NCI-H526 treated with DMSO at 0.1 percent for 48 hours (cell line): ENCODE results near the gene EPHA6.
"Not testable (repeated sequence)": the region's sequence is repeated elsewhere in the genome, so short reads cannot be mapped to it uniquely, and the experiment has no call there.

Experiments used
- DNase-seq: peaks from one replicate; lab custom pipeline; 2025; lab: John Stamatoyannopoulos, UW

Gene EPHA6

DNA sequence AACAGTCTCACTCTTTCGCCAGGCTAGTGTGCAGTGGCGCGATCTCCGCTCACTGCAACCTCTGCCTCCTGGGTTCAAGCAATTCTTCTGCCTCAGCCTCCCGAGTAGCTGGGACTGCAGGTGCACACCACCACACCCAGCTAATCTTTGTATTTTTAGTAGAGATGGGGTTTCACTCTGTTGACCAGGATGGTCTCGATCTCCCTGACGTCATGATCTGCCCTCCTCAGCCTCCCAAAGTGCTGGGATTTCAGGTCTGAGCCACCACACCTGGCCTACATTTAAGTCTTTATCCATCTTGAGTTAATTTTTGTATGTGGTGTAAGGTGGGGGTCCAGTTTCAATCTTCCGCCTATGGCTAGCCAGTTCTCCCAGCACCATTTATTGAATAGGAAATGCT lies 211.2 kb downstream of the EPHA6 start:
- not testable (repeated sequence) for DNase-seq

DNA sequence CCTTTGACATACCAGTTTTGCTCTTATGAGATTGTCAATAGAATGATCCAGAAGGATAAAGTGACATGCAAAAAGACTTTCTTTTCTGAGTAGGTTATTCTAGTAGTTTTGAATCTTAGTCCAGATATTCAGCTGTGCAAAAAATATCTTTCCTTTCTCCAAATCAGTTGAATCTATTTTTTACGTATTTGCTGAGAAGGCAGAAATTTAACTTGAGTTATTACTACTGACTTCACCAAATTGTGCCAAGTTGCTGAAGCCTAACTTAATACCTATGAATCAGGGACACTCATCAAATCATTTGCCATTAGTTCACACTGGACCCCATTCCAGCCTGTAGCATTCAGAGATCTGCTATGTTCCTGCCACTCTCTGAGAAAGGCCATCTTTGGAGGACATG lies 215.6 kb downstream of the EPHA6 start:
- no peak for DNase-seq

GRCh38 chr3:97037294-97037943 lies 223.0 kb downstream of the EPHA6 start:
- no peak for DNase-seq

DNA sequence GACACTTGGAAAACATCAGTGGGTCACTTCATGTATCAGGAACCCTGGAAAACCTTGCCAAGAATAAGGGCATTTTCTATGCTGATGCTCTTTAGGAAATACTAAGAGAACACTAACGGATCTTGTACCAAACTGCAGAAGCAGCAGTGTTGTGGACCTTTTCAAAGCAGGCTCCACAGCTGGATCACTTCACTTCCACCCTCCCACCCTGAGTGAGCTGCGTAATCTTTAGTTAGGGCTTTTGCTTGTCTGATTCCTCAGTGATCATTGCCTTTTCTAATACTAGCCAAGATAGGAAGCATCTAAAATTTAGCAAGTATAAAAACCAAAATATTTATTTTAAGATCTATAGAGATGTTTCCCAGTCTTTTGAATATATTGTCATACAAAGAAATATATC lies 229.0 kb downstream of the EPHA6 start:
- no peak for DNase-seq

- DNase-seq: no peak
Measured at GRCh38 chr3:97057365-97057764, 243.0 kb downstream of the EPHA6 start.

- no peak for DNase-seq
Measured at GRCh38 chr3:97059168-97059567, 244.8 kb downstream of the EPHA6 start.

DNA sequence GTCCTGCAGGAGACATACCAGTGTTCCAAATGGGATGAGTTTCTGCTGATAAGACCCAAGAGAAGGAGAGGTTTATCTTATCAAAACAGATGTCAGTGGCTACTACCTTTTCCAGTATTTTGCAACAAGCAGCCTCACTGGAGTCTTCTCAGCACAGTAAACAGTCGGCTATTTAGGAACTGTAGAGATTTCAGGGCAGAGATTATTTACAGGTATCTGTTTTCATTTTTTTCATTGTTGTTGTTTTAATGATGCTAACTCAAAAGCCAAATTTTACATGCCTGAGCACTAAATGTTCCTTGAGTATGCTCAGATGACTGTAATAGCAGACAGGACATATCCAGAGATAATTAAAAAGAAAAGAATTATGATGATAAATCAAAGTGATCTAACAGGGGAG lies 252.1 kb downstream of the EPHA6 start:
- no peak for DNase-seq

DNA sequence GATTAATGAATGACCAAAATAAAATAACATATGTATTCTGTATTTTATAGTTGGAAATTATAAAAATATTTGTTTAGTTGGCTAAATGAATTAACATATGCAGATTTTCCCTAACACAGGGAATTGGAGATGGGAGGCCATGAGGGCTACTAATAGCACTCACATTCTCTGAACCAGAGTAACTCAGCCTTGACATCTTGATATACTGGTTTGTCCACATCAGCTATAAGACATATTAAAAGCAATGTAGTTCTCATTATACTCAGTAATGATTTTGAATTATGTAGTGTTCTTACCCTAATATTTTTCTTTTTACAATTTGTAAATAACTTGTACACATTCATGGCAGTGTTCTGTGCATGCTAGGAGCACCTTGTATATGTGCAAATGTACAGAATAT lies 255.9 kb downstream of the EPHA6 start:
- DNase-seq: no peak

- DNase-seq: no peak
Measured at GRCh38 chr3:97074546-97074945, 260.2 kb downstream of the EPHA6 start.

GRCh38 chr3:97076673-97077072 lies 262.3 kb downstream of the EPHA6 start:
- no peak for DNase-seq

DNA sequence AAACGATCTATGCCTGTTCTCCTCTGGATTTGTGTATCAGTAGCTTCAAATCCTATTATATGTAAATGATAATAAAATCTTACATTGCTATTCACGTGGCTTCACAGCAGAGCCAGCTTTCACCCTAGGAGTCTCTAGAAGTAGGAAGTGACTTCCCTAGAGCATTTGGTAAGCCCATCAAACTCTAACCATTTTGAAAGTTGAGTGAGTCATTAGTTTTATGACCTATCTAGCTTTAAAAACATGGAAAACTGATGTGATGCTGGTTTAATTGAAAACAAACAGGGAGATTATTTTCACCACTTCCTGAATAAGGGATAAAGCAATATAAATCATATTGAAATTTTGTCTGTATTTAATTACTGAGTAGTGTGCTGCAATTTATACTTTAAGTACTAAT lies 275.2 kb downstream of the EPHA6 start:
- DNase-seq: peak; percentile 23

DNA sequence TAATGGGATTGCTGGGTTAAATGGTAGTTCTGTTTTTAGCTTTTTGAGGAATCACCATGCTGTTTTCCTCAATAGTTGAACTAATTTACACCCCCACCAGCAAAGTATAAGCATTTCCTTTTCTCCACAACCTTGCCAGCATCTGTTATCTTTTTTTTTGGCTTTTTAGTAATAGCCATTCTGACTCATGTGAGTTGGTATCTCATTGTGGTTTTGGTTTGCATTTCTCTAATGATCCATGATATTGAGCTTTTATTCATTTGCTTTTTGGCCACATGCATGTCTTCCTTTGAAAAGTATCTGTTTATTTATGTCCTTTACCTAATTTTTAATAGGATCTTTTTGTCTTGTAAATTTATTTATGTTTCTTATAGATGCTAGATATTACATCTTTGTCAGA lies 288.2 kb downstream of the EPHA6 start:
- DNase-seq: no peak

GRCh38 chr3:97105989-97106651 lies 291.7 kb downstream of the EPHA6 start:
- DNase-seq: no peak

DNA sequence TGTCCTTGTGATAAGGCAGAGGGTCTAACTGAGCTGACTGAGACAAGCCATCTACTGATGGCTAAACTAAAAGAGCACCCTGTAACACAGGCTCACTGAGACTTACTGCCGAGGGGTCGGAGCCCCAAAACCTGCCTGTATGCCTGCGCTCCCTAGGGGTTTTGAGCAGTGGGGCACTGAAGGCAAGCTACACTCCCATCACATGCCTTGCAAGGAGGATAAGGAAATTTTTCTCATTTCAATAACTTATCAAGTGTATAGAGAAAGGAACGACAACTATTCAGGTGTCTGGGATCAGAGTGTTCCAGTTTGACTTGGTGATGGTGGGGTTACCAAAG lies 292.2 kb downstream of the EPHA6 start:
- DNase-seq: no peak

DNA sequence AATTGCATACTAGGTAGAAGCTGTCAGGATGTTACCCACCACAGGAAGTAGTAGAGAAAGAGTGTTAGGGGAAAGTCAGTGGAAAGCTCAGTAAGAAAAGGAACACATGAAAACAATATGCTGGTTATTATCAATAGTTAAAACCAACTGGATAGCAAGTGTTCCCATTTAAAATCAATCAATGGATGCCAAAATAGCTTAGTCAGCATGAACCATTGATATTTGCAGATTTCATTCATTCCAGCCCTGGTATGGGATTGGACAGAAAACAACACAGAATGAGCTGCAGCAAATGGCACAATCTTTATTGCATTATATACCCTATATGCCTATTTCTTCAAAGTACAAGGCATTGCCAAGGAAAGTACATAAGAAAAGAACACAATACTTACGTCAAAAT lies 293.7 kb downstream of the EPHA6 start:
- no peak for DNase-seq

DNA sequence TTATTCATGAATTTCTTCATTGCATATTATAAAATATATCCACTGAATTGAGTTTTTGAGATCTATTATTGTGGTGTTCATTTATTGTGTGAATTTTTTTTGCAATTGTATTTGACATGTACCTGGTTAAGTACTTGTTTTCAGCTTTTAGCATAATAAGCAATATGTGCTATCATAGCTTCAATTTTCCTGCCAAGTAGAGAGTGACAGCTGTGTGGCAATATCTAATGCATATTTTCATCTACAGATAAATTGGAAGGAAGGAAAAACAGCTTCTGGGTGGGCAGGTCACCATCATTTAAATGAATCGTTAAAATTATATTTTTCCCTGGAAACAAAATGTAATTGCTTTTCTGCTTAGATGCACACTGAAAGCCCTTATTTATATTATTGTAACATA lies 296.9 kb downstream of the EPHA6 start:
- no peak for DNase-seq

- DNase-seq: no peak
Measured at GRCh38 chr3:97121386-97121785, 307.0 kb downstream of the EPHA6 start.

GRCh38 chr3:97125902-97126499 lies 311.6 kb downstream of the EPHA6 start:
- DNase-seq: no peak

- no peak for DNase-seq
Measured at GRCh38 chr3:97131476-97131875, 317.1 kb downstream of the EPHA6 start.

DNA sequence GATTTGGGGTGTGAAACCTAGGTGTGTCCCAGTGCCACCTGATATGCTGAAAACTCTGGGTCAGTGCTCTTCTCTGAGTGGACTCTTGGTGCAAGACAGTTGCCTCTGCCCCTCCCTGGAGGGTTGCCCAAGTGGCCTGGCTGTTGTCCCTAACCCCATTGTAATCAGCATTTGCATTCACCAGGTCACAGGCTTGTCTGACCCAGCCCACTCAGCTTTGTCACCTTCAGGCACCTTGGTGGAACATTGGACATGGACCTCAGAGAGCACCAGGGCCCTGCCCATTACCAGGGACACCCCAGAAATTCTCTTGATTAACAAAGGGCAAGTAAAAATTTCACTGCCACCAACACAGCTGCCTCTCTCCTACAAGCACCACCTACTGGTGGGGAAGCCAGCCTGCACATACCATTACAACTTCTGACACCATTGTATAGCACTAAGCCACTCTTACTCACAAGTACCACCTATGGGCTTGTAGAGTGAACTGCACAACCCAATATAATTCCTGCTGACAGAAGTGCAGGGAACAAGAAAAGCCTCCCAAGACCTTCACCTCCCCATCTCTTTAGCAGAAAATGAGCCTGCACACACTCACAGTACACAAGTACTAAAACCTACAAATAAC lies 324.6 kb downstream of the EPHA6 start:
- DNase-seq: no peak

DNA sequence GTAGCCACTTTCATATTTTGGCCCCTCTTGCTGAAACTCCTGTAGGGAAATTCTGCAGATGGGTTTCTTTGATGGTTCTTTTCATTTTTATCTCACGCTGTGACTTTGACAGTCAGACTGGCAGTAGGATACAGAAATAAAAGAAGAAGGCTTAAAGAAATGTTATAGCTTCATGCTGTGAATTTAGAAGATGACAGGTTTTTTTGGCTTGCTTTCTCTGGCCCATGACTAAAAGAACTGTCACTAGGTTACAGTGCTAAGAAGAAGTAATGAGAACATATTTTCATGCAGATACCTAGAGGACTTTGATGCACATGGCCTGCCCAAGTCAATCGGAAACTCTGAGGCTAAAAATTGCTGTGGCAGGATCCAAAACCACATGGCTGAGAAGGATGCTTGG lies 334.5 kb downstream of the EPHA6 start:
- DNase-seq: no peak

DNA sequence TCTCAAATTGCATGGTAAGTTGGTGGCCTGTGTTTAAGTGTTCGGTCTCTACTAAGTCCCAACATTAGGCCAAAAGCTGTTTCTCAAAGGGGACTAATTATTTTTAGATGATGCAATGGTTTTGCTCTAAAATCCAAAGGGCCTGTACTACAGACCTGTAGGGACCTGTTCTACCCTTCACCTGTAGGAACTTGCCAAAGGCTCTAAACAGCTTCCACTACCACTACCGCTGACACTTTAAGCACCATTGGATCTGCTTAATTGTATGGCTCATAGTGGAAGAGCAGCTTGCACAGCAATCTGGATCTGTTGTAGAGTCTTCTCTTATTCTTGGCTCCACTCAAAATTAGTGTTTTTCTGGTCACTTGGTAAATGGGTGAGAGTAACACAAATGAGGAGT lies 346.8 kb downstream of the EPHA6 start:
- no peak for DNase-seq

DNA sequence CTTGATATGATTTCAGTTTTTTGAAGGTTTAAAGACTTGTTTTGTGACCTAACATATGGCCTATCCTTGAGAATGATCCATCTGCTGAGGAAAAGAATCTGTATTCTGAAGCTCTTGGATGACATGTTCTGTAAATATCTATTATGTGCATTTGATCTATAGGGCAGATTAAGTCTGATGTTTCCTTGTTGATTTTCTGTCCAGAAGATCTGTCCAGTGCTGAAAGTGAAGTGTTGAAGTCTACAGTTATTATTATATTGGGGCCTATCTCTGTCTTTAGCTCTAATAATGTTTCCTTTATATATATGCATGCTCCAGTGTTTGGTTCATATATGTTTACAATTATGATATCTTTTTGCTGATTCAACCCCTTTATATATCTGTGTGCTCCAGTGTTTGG lies 362.8 kb downstream of the EPHA6 start:
- DNase-seq: no peak
